OCI-LY7 (cell line): ENCODE results near the gene CTU2. TPM values are rescaled to one million over a fixed set of nuclear protein-coding genes. Genes with fewer than 3 reads are reported as not detected.

Experiments
- BruUV-seq: library from RNA; stranded (reverse); fragments of 400-500 nt; replicated peaks from 2 replicates; lab custom pipeline; 2021; lab: Mats Ljungman, UMichigan
- CTCF ChIA-PET: fragments of 300-600 bp; sonication (Branson Sonifier 250); formaldehyde crosslinking; loops from one replicate; lab custom pipeline; 2022; ENCODE audit warnings: antibody characterized with exemption; ENCODE audit not compliant: unreplicated experiment; lab: Charles Lee
- POLR2A ChIA-PET: fragments of 300-600 bp; sonication (Branson Sonifier 250); formaldehyde crosslinking; loops from one replicate; lab custom pipeline; 2022; ENCODE audit warnings: antibody characterized with exemption; lab: Charles Lee
- DNase-seq: peaks from one replicate; pipeline ENCODE4 v3.0.0-alpha.2; 2015; ENCODE audit warnings: low spot score
- H2AFZ ChIP-seq: fragments of 200-600 bp; sonication (generic), shearing (Covaris generic); 2 replicates; pipeline ENCODE4 v1.6.1; 2014; ENCODE audit warnings: mild to moderate bottlenecking, antibody characterized with exemption, low read length, moderate library complexity
- H3K27ac ChIP-seq: fragments of 200-600 bp; sonication (generic); 2 replicates; pipeline ENCODE4 v1.5.1; 2014; ENCODE audit warnings: mixed run types, low read depth, mild to moderate bottlenecking, moderate library complexity, low read length, inconsistent platforms; ENCODE audit not compliant: poor library complexity, severe bottlenecking
- H3K36me3 ChIP-seq: fragments of 200-600 bp; sonication (generic); 2 replicates; pipeline ENCODE4 v1.6.1; 2014; ENCODE audit warnings: mild to moderate bottlenecking, antibody characterized with exemption, low read length, moderate library complexity, mixed read lengths; ENCODE audit not compliant: insufficient read depth
- H3K4me1 ChIP-seq: fragments of 200-600 bp; sonication (generic); 2 replicates; pipeline ENCODE4 v1.5.1; 2014; ENCODE audit warnings: mild to moderate bottlenecking, low read length; ENCODE audit not compliant: insufficient read depth, poor library complexity, severe bottlenecking
- H3K4me2 ChIP-seq: fragments of 200-600 bp; sonication (generic); 2 replicates; pipeline ENCODE4 v1.6.1; 2014; ENCODE audit warnings: mild to moderate bottlenecking, low read length
- H3K4me3 ChIP-seq: fragments of 200-600 bp; sonication (generic); 2 replicates; pipeline ENCODE4 v1.5.1; 2014; ENCODE audit warnings: mild to moderate bottlenecking, low read depth, low read length; ENCODE audit not compliant: poor library complexity, severe bottlenecking
- H3K79me2 ChIP-seq: fragments of 200-600 bp; sonication (generic); 2 replicates; pipeline ENCODE4 v1.6.1; 2016; ENCODE audit warnings: low read depth, mild to moderate bottlenecking, low read length, moderate library complexity, mixed read lengths; ENCODE audit not compliant: insufficient read depth
- H3K9me2 ChIP-seq: fragments of 200-600 bp; sonication (generic); 2 replicates; pipeline ENCODE4 v1.6.1; 2016; ENCODE audit warnings: mild to moderate bottlenecking, low read length, mixed read lengths; ENCODE audit not compliant: insufficient read depth
- H3K9me3 ChIP-seq: fragments of 200-600 bp; sonication (generic); 2 replicates; pipeline ENCODE4 v1.6.1; 2014; ENCODE audit warnings: mild to moderate bottlenecking, mixed run types, low read length, mixed read lengths
- H4K20me1 ChIP-seq: fragments of 200-600 bp; sonication (generic); 2 replicates; pipeline ENCODE4 v1.6.1; 2014; ENCODE audit warnings: mild to moderate bottlenecking, antibody characterized with exemption, low read length, moderate library complexity, mixed read lengths; ENCODE audit not compliant: insufficient read depth
- CTCF ChIP-seq: fragments of 200-600 bp; sonication (generic); conservative IDR thresholded peaks from 2 replicates; pipeline ENCODE4 v1.5.1; 2014; ENCODE audit warnings: mild to moderate bottlenecking, antibody characterized with exemption, low read length, moderate library complexity, mixed read lengths
- EZH2phosphoT487 ChIP-seq: fragments of 200-600 bp; sonication (generic); IDR thresholded peaks from 2 replicates; pipeline ENCODE4 v1.6.1; 2018; ENCODE audit warnings: low read depth, borderline replicate concordance, mild to moderate bottlenecking, mixed run types, antibody characterized with exemption, low read length, moderate library complexity, mixed read lengths
- intact Hi-C: fragments of 100-400 bp; cut with micrococcal nuclease; formaldehyde crosslinking; loops from one replicate; pipeline ENCODE4 v1.10.0; 2022; ENCODE audit not compliant: unreplicated experiment
- total RNA-seq, 2 experiments: library from RNA; depleted of rRNA in 1 of 2; stranded (reverse); fragments of >200 nt in 1 of 2; shearing (Covaris generic) in 1 of 2; gene quantifications; 2 replicates each; pipeline ENCODE4 v1.2.3, GENCODE V29; 2014 to 2022

The CTU2 gene
- total RNA-seq, 2 experiments from 2014 or later = 21.9 to 24.4 TPM

GRCh38 chr16:88726981-88727380 is 20.7 kb downstream of the CTU2 start:
- POLR2A ChIA-PET = no interaction called here
- Histone ChIP-seq H3K79me2 (no peaks in the 10 kb centered on the region), H4K20me1 (no peaks in the 10 kb centered on the region), H3K9me3 (no peaks in the 10 kb centered on the region), H3K4me1 (no peaks in the 10 kb centered on the region), H3K9me2 (no peaks in the 10 kb centered on the region), H3K4me2 (no peak overlapping the region), H3K36me3 (peaks cover 52% of the 10 kb centered on the region), H3K4me3 (no peak overlapping the region), H3K27ac (no peak overlapping the region), H2AFZ (no peak overlapping the region)
- no peak for DNase-seq
- CTCF ChIA-PET = no interaction called here
- BruUV-seq = no TSS peak
- TF ChIP-seq CTCF = no peak
- no peak for TF ChIP-seq EZH2phosphoT487
- intact Hi-C loops = no loop called here

GRCh38 chr16:88727871-88728270 is 21.6 kb downstream of the CTU2 start:
- BruUV-seq = no TSS peak
- H3K4me1 ChIP-seq = no peaks in the 10 kb centered on the region
- H3K36me3 ChIP-seq = peaks cover 45% of the 10 kb centered on the region
- no peaks in the 10 kb centered on the region for H3K9me2 ChIP-seq
- CTCF ChIA-PET = no interaction called here
- DNase-seq = no peak
- intact Hi-C loops = no loop called here
- H2AFZ ChIP-seq = no peak overlapping the region
- no peak overlapping the region for H3K27ac ChIP-seq
- H3K9me3 ChIP-seq = no peaks in the 10 kb centered on the region
- POLR2A ChIA-PET = no interaction called here
- no peak for TF ChIP-seq CTCF
- no peak for TF ChIP-seq EZH2phosphoT487
- H3K4me3 ChIP-seq = no peak overlapping the region
- H3K4me2 ChIP-seq = no peak overlapping the region
- H3K79me2 ChIP-seq = no peaks in the 10 kb centered on the region
- H4K20me1 ChIP-seq = no peaks in the 10 kb centered on the region

- H3K79me2 ChIP-seq = no peaks in the 10 kb centered on the region
- H3K9me3 ChIP-seq = no peaks in the 10 kb centered on the region
- no peaks in the 10 kb centered on the region for H3K4me1 ChIP-seq
- peaks cover 42% of the 10 kb centered on the region; the same call in 1 of the 2 replicates for H3K36me3 ChIP-seq
- intact Hi-C loops = no loop called here
- H3K4me2 ChIP-seq = no peak overlapping the region
- H3K4me3 ChIP-seq = no peak overlapping the region
- no peak for TF ChIP-seq CTCF
- no peak for TF ChIP-seq EZH2phosphoT487
- H3K9me2 ChIP-seq = no peaks in the 10 kb centered on the region
- CTCF ChIA-PET = no interaction called here
- H4K20me1 ChIP-seq = no peaks in the 10 kb centered on the region; the same call in 1 of the 2 replicates
- no peak overlapping the region for H2AFZ ChIP-seq
- H3K27ac ChIP-seq = no peak overlapping the region
- no TSS peak for BruUV-seq
- no peak for DNase-seq
- POLR2A ChIA-PET = no interaction called here
These were observed 24.6 kb downstream of the CTU2 start for GRCh38 chr16:88730632-88731607.
